CD14-positive monocyte (primary cell): ENCODE results near the gene MACC1. TPM values are rescaled to one million over a fixed set of nuclear protein-coding genes. Genes with fewer than 3 reads are reported as not detected.
A peak's percentile ranks its signal among the peaks of the same experiment; 100 is the strongest.

Source experiments
- DNase-seq, 3 donors: peaks; one replicate each; pipeline ENCODE4 v3.0.0-alpha.2; 2011 to 2022
- H2AFZ ChIP-seq: 2 replicates; pipeline ENCODE4 v1.6.0; 2012; ENCODE audit warnings: mild to moderate bottlenecking, low read depth, low read length, inconsistent platforms; ENCODE audit not compliant: insufficient read depth, poor library complexity, severe bottlenecking
- H3K27ac ChIP-seq, 2 donors: 1 replicate in 1 of 2; 2 replicates in 1 of 2; pipeline ENCODE4 v1.5.1; 2012 to 2013; ENCODE audit warnings: low read length in 2 of 2, control low read depth in 1 of 2, inconsistent platforms in 1 of 2, low read depth in 1 of 2, mild to moderate bottlenecking in 1 of 2
- H3K27me3 ChIP-seq, 2 donors: one replicate each; pipeline versions ENCODE4 v1.6.0 to v1.6.1; 2011 to 2013; ENCODE audit warnings: low read length in 2 of 2; ENCODE audit not compliant: control insufficient read depth in 2 of 2, insufficient read depth in 2 of 2
- H3K36me3 ChIP-seq, 2 donors: replicated peaks in 1 of 2; 1 replicate in 1 of 2; 2 replicates in 1 of 2; pipeline versions ENCODE4 v1.5.1 to v1.6.1; 2012 to 2013; ENCODE audit warnings: low read length in 2 of 2, control low read depth in 1 of 2, inconsistent platforms in 1 of 2, mild to moderate bottlenecking in 1 of 2; ENCODE audit not compliant: insufficient read depth in 2 of 2, control insufficient read depth in 1 of 2
- H3K4me1 ChIP-seq, 2 donors: 1 replicate in 1 of 2; 2 replicates in 1 of 2; pipeline versions ENCODE4 v1.5.1 to v1.6.1; 2012 to 2013; ENCODE audit warnings: low read length in 2 of 2, control low read depth in 1 of 2, inconsistent platforms in 1 of 2, mild to moderate bottlenecking in 1 of 2, moderate library complexity in 1 of 2; ENCODE audit not compliant: insufficient read depth in 2 of 2, control insufficient read depth in 1 of 2
- H3K4me2 ChIP-seq: replicated peaks from 2 replicates; pipeline ENCODE3; 2012; ENCODE audit warnings: low read length, moderate library complexity, mild to moderate bottlenecking; ENCODE audit not compliant: poor library complexity, severe bottlenecking; ENCODE audit errors: extremely low read depth
- H3K4me3 ChIP-seq, 3 experiments: fragments of 200-600 bp in 1 of 3; sonication (generic) in 1 of 3; replicated peaks in 1 of 3; 1 replicate in 2 of 3; 2 replicates in 1 of 3; pipeline ENCODE4 v1.5.1; 2011 to 2013; ENCODE audit warnings: low read length in 3 of 3, mild to moderate bottlenecking in 3 of 3, control low read depth in 2 of 3, low read depth in 2 of 3, inconsistent platforms in 1 of 3, moderate library complexity in 1 of 3
- H3K79me2 ChIP-seq: 2 replicates; pipeline ENCODE4 v1.6.0; 2012; ENCODE audit warnings: mild to moderate bottlenecking, control low read depth, inconsistent platforms, low read length, moderate library complexity; ENCODE audit not compliant: insufficient read depth
- H3K9ac ChIP-seq: 2 replicates; pipeline ENCODE4 v1.6.0; 2017; ENCODE audit warnings: low read length, mild to moderate bottlenecking; ENCODE audit not compliant: insufficient read depth, poor library complexity, severe bottlenecking
- H3K9me3 ChIP-seq, 2 donors: replicated peaks in 1 of 2; 1 replicate in 1 of 2; 2 replicates in 1 of 2; pipeline versions ENCODE4 v1.5.1 to v1.6.1; 2012 to 2013; ENCODE audit warnings: low read length in 2 of 2, control low read depth in 1 of 2; ENCODE audit not compliant: control insufficient read depth in 1 of 2, insufficient read depth in 1 of 2
- H4K20me1 ChIP-seq: 2 replicates; pipeline ENCODE4 v1.6.0; 2012; ENCODE audit warnings: mild to moderate bottlenecking, low read length, control low read depth, moderate library complexity; ENCODE audit not compliant: insufficient read depth
- H3K27ac Mint-ChIP-seq, 7 donors: one replicate each; pipeline ENCODE4 v1.8.0; 2020; ENCODE audit warnings: mild to moderate bottlenecking in 7 of 7, mixed read lengths in 7 of 7, moderate library complexity in 6 of 7, inconsistent platforms in 2 of 7
- H3K27me3 Mint-ChIP-seq, 3 donors: one replicate each; pipeline ENCODE4 v1.8.0; 2021 to 2022; ENCODE audit warnings: low read depth in 3 of 3, mild to moderate bottlenecking in 3 of 3, mixed read lengths in 3 of 3, moderate library complexity in 3 of 3, inconsistent platforms in 1 of 3
- H3K36me3 Mint-ChIP-seq, 2 donors: one replicate each; pipeline ENCODE4 v1.8.0; 2020; ENCODE audit warnings: mixed read lengths in 2 of 2, inconsistent platforms in 1 of 2, mild to moderate bottlenecking in 1 of 2
- H3K4me1 Mint-ChIP-seq: one replicate; pipeline ENCODE4 v1.8.0; 2020; ENCODE audit warnings: mild to moderate bottlenecking, mixed read lengths
- H3K4me3 Mint-ChIP-seq, 2 donors: one replicate each; pipeline ENCODE4 v1.8.0; 2020; ENCODE audit warnings: mild to moderate bottlenecking in 2 of 2, mixed read lengths in 2 of 2, moderate library complexity in 1 of 2
- H3K9me3 Mint-ChIP-seq, 7 donors: one replicate each; pipeline ENCODE4 v1.8.0; 2020 to 2022; ENCODE audit warnings: mixed read lengths in 7 of 7, mild to moderate bottlenecking in 6 of 7, moderate library complexity in 6 of 7, inconsistent platforms in 2 of 7
- WGBS: methylation state at CpG from one replicate; pipeline ENCODE4 v1.1.5; 2013; ENCODE audit warnings: missing lambda C conversion rate; ENCODE audit not compliant: insufficient coverage; 5-methylcytosine and 5-hydroxymethylcytosine counted together
- intact Hi-C, 2 donors: fragments of 100-400 bp; cut with micrococcal nuclease; formaldehyde crosslinking; loops; one replicate each; pipeline versions ENCODE4 v1.15.0 to v1.15.1; 2023
- polyA plus RNA-seq, 3 donors: library from polyadenylated mRNA; depleted of rRNA in 1 of 3; unstranded in 2 of 3; stranded (reverse) in 1 of 3; fragments of 300-500 nt in 2 of 3; fragments of >200 nt in 1 of 3; fragmentation: Illumina TruSeq in 2 of 3; gene quantifications; 1 replicate in 2 of 3; 2 replicates in 1 of 3; pipeline ENCODE4 v1.2.3, GENCODE V29; 2012 to 2021
- TF ChIP-seq, protein P1 (sequence below): fragments of 200-600 bp; IDR thresholded peaks from one replicate; pipeline ENCODE4 v1.8.0; 2022; ENCODE audit warnings: antibody characterized with exemption, mild to moderate bottlenecking

The MACC1 gene
- polyA plus RNA-seq, 3 donors: not detected

DNA sequence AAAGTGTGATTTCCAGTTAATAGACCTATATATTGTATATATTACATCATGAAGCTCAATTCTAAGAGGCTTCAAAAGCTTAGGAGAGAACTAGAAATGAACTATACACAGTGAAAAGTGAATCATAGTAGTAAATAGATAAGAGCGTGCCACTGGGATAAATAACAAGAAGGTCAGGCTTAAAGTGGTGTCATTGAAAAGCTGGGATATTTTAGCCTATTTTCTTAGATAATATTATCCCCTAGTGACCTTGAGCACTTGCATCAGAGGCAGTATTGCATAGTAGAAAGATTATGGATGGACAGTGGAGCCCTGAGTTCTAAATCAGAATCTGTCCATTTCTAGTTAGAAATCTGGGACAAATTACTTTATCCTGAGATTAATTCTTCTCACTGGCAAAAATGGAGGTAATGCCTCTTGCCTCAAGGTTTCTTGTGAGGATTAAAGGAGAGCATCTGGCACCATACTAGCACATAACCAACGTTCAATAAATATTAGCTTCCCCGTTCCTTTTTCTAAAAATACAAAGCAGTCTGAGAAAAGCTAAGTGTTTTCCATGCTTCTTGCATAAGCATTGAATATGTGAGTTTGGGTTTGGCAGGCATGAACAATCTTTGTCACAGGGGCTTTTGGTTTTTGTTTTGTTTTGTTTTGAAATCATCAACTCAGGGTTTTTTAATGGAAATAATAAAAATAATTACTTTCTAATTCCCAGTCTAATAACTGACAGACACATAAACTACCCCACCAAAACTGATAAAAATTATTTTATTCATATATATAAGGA lies 27.3 kb upstream of the MACC1 start:
- H3K27ac Mint-ChIP-seq: peak overlapping the region in 1 of 7 donors; percentile 8
- H3K4me3 ChIP-seq: no peak overlapping the region
- no peaks in the 10 kb centered on the region for H3K27me3 Mint-ChIP-seq
- no peaks in the 10 kb centered on the region for H3K79me2 ChIP-seq
- no peak overlapping the region for H3K4me2 ChIP-seq
- H3K27ac ChIP-seq: no peak overlapping the region
- H3K27me3 ChIP-seq: no peaks in the 10 kb centered on the region
- H4K20me1 ChIP-seq: no peaks in the 10 kb centered on the region
- H3K9me3 Mint-ChIP-seq: peaks cover 0 to 4% (median 2%) of the 10 kb centered on the region in 7 donors
- intact Hi-C loops: no loop called here
- no peaks in the 10 kb centered on the region for H3K36me3 ChIP-seq
- no peak overlapping the region for H3K4me3 Mint-ChIP-seq
- no CpG with 5 or more reads among the region's 3 CpGs for WGBS
- TF ChIP-seq, protein P1, sequence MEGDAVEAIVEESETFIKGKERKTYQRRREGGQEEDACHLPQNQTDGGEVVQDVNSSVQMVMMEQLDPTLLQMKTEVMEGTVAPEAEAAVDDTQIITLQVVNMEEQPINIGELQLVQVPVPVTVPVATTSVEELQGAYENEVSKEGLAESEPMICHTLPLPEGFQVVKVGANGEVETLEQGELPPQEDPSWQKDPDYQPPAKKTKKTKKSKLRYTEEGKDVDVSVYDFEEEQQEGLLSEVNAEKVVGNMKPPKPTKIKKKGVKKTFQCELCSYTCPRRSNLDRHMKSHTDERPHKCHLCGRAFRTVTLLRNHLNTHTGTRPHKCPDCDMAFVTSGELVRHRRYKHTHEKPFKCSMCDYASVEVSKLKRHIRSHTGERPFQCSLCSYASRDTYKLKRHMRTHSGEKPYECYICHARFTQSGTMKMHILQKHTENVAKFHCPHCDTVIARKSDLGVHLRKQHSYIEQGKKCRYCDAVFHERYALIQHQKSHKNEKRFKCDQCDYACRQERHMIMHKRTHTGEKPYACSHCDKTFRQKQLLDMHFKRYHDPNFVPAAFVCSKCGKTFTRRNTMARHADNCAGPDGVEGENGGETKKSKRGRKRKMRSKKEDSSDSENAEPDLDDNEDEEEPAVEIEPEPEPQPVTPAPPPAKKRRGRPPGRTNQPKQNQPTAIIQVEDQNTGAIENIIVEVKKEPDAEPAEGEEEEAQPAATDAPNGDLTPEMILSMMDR: no peak
- no peaks in the 10 kb centered on the region for H3K9me3 ChIP-seq
- peaks cover 2% of the 10 kb centered on the region for H3K4me1 Mint-ChIP-seq
- DNase-seq: no peak
- H3K9ac ChIP-seq: no peak overlapping the region
- H3K36me3 Mint-ChIP-seq: no peaks in the 10 kb centered on the region
- no peaks in the 10 kb centered on the region for H3K4me1 ChIP-seq
- no peak overlapping the region for H2AFZ ChIP-seq

DNA sequence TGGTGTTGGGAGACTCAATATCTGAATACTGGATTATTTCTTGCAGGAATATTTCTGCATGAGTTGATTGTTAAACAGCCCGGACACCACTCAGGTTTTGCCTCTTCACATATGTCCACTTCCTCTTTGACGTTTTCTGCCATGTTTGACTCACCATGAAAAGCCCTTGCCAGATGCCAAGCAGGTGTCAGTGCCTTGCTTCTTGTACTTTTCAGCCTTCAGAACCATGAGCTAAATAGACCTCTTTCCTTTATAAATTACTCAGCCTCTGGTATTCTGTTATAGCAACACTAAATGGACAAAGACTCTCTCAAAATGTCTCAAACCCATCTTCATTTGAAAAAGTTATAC lies 24.7 kb upstream of the MACC1 start:
- TF ChIP-seq, protein P1: no peak
- H3K36me3 Mint-ChIP-seq: no peaks in the 10 kb centered on the region
- H3K9me3 Mint-ChIP-seq: peaks cover 0 to 4% (median 2%) of the 10 kb centered on the region in 7 donors
- no peak overlapping the region for H3K4me3 Mint-ChIP-seq
- Histone ChIP-seq H3K4me1 (peaks cover 5 to 11% of the 10 kb centered on the region in 2 donors), H3K4me3 (no peak overlapping the region), H3K4me2 (no peak overlapping the region), H3K27ac (no peak overlapping the region), H2AFZ (no peak overlapping the region), H3K9ac (no peak overlapping the region), H3K36me3 (no peaks in the 10 kb centered on the region), H3K27me3 (no peaks in the 10 kb centered on the region), H3K79me2 (no peaks in the 10 kb centered on the region), H3K9me3 (no peaks in the 10 kb centered on the region), H4K20me1 (no peaks in the 10 kb centered on the region)
- H3K27me3 Mint-ChIP-seq: peaks cover 0 to 1% (median 0%) of the 10 kb centered on the region in 3 donors
- DNase-seq: peak in 1 of 3 donors; percentile 36
- H3K27ac Mint-ChIP-seq: peak overlapping the region in 1 of 7 donors; percentile 3
- intact Hi-C loops: no loop called here
- 33% methylated on average over 1 of the region's 2 CpGs for WGBS
- H3K4me1 Mint-ChIP-seq: peaks cover 12% of the 10 kb centered on the region
